Measurements from ENCODE around the gene TRIM41.
"Not testable (repeated sequence)": the region's sequence is repeated elsewhere in the genome, so short reads cannot be mapped to it uniquely, and the experiment has no call there.

TRIM41 gene

DNA sequence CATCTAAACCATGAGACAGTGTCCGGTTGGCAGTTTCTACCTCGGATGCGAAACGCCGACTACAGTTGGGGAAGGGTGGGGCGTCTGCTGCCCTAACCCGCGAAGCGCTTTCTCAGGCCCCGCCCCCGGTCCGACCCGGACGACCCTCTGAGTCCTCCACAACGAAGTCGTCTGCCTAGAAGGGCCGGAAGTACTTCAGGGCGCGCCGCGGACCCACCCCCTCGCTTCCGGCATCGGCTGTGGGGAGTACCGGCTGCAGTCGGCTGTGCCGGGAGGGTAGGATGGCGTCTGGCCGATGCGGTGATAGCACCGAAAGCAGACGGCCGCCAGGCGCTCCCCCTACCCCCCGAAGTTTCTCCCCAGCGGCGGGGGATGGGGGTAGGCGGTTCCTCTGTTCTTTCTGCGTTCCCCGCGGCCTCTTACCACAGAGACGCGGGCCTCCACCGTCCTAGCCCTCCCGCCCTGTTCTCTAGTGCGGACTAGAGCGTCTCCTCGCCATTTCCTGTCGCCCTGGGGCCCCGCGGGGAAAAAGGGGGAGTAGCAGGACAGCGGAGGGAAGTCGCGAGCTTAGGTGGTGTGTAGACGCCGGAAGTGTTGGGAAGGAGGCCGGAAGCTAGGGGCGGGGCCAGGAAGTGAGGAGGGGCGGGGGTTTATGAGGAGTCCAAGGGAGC is at the start of gene TRIM41:
TSS of gene TRIM41 (plus strand) at position 224 of the 671 bp plus-strand sequence. CDS start 719 bp downstream, outside the sequence.
- no peak for DNase-seq

DNA sequence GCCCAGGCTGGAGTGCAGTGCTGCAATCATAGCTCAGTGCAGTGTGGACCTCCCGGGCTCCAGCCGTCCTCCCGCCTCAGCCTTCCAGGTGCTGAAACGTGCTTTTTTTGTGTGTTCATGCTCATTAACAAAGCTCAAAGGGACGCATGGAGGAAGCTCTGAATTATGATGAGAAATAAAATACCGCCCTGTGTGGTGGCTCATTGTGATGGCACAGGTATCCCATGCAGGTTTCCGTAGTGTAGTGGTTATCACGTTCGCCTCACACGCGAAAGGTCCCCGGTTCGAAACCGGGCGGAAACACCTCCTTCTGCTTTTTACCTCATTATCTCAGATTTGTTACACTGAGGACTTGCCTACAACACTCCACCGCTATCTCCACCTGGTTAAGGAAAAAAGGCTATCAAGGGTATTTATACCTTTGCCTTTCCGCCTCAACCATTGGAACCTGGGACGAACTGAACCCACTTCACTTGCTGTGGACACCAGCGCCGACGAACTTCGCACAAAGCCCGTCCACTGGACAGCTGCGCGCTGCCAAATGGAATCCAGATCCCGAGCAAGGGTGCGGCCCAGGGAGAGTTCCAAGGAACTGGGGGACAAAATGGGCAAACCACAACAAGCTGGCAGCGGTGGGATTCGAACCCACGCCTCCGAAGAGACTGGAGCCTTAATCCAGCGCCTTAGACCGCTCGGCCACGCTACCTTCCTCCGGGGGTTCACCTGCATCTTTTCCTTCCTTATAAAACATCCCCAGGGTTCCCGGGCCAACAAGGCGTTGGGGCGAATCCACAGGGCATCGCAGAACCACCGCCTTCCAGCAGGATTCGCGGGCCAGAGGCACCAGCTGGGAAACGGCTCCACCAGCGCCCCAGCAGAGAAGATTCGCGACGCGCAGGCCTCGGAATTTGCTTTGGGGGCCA is 49.4 kb upstream of the TRIM41 start:
- no peak for DNase-seq

DNA sequence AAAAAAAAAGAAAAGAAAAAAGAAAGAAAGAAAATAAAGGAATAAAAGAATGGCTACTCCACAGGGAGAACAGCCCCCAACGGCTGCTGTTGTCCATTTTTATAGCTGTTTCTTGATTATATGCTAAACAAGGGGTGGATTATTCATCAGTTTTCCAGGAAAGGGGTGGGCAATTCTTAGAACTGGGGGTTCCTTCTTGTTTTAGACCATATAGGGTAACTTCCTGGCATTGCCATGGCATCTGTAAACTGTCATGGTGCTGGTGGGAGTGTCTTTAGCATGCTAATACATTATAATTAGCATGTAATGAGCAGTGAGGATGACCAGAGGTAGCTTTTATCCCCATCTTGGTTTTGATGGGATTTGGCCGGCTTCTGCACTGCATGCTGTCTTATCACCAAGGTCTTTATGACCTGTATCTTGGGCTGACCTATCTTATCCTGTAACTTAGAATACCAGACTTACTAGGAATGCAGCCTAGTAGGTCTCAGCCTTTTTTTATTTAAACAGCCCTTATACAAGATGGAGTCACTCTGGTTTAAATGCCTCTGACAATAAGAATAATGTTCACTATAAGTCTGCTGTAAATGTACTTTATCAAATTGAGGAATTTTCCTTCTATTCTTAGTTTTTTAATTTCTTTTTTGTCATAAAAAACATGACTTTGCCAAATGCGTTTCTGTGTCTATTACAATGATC is 46.7 kb upstream of the TRIM41 start:
- DNase-seq = no peak

DNA sequence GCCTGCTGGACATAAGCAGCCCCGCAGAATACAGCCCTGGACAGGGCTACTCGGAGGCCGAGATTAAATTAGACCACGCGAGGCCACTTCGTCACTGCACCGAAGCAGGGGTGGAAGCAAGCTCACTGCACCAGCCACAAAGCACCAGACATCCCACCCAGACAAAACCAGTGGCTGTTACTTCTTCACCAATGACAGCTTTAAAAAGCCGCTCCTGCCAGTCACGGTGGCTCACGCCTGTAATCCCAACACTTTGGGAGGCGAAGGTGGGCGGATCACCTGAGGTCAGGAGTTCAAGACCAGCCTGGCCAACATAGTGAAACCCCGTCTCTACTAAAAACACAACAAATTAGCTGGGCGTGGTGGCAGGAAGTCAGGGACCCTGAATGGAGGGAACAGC is 45.5 kb upstream of the TRIM41 start:
- DNase-seq = not testable (repeated sequence)

DNA sequence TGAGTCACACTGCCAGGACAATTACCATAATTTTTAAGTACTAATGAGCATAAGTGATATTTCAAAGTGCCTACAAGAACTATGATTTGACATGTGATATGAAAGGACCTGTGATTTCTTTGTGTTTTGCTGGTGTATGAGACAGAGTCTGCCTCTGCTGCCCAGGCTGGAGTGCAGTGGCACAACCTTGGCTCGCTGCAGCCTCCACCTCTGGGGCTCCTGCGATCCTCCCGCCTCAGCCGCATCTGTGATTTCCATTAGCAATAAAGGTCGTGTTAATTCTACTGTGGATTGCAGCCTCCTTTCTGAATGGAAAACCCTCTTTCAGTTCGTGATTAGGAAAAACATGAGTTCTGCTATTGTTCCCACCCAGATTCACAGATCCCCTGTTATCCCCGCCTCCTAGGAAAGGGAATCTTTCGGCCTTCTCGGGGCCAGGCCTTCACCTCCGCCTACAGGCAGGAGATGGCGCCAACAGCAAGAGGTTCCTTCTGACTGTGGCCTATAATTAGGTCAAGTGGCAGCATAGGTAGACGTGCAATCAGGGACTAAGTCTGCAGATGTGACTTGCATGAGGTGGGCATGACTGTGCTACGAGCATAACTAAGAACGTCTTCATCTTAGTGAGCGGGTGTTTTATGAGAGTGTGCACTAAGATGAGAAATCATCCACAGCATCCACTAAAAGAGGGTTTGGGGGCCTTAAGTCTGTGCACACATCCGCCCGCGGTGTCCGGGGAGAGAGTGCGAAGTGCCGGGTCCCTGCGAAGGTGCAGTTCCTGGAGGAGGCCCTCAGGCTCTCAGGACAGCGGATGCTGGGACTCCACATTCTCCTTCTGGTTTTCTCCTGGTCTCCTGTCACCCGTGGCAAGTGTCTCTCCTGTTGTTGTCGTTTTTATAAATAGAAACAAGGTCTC is 41.2 kb upstream of the TRIM41 start:
- no peak for DNase-seq

DNA sequence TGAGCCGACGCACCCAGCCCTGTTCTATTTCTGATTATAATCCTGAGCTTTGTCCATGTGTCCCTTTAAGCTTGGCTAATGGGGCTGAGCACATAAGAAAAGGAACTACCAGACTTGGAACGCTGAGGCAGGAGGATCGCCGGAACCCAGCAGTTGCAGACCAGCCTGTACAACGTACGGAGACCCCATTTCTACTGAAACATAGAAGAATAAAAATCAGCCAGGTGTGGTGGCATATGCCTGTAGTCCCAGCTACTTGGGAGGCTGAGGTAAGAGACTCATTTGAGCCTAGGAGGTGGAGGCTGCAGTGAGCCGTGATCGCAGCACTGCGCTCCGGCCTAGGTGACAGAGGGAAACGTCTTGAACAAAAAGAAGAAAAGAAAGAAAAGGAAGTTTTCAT is 40.4 kb upstream of the TRIM41 start:
- no peak for DNase-seq

DNA sequence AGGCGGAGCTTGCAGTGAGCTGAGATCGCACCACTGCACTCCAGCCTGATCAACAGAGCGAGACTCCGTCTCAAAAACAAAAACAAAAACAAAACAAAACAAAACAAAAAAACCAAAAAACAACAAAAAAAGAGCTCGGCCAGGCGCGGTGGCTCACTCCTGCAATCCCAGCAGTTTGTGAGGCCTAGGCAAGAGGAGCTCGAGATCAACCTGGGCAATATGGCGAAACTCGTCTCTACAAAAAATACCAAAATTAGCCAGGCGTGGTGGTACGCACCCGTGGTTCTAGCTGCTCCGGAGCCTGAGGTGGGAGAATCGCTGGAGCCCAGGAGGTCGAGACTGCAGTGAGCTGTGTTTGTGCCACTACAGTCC is 38.2 kb upstream of the TRIM41 start:
- no peak for DNase-seq

DNA sequence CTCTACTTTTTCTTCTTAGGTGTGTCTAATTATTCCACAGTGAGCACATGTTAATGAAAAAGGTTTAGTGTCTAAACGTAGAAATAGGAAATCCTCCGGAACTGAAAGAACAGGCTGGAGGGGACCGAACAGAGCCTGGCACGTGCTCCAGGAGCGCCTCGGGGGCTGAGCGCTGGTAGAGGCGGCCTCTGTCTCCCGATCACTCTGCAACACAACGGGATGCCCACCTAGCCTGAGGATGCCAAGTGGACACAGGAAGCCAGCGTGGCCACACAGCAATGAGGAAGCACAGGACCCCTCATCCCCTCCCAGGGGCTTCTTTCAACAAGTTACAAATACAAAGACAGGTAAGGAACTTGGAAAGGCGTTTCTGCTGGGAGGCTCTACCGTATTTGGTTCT is 37.5 kb upstream of the TRIM41 start:
- DNase-seq = no peak

DNA sequence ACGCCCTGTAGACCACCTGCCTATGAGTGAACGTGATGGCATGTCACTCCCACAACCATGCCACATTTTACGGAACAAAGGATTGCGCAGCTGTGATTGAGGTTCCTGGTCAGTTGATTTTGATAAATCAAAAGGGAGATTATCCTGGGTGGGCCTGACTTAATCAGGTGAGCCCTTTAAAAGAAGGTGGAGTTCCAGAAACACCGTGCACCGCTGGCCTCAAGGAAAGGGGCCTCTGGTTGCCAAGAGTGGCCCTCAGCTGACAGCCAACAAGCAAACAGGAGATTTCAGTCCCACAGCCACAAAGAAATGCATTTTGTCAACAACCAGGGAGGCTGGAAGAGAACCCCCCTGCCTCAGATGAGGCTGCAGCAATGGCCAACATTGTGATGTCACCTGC is 37.1 kb upstream of the TRIM41 start:
- DNase-seq = no peak

DNA sequence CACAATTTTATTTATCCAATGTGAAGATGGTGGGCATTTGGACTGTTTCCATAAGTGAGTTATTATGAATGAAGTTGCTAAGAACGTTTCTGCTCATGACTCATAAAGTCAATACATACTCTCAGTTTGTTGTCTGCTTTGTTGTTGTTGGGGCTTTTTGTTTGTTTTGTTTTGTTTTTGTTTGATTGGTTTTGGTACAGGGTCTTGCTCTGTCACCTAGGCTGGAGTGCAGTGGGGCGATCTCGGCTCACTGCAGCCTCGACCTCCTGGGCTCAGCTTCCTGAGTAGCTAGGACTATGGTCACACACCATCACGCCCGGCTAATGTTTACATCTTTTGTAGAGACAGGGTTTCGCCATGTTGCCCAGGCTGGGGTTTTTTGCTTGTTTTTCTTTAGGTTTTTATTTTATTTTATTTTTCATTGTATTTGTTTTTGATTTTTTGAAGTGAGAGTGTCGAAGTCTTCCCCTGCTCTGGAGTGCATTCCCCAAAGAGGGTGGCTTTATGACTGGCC is 36.0 kb upstream of the TRIM41 start:
- no peak for DNase-seq

DNA sequence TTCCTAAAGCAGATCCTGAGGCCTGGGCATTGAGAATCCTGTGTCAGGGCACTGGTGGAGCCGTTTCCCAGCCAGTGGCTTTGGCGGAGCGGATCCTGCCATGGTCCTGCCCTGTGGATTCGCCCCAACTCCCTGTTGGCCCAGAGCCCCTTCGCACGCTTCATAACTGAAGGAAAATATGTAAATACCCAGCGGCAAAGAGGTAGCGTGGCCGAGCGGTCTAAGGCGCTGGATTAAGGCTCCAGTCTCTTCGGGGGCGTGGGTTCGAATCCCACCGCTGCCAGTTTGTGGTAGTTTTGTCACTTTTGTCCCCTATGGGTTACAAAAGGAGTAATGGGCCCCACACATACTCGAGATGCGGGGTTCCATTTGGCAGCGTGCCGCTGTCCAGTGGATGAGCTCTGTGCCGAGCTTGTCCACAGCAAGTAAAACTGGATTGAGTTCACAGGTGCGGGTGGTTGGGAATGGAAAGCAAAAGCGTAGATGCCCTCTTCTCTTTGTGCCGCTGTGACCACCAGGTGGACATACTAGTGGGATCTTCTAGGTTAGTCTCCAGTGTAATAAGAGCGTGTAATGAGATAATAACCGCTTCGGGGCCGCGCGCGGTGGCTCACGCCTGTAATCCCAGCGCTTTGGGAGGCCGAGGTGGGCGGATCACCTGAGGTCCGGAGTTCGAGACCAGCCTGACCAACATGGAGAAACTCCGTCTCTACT is 35.4 kb upstream of the TRIM41 start:
- DNase-seq = no peak

DNA sequence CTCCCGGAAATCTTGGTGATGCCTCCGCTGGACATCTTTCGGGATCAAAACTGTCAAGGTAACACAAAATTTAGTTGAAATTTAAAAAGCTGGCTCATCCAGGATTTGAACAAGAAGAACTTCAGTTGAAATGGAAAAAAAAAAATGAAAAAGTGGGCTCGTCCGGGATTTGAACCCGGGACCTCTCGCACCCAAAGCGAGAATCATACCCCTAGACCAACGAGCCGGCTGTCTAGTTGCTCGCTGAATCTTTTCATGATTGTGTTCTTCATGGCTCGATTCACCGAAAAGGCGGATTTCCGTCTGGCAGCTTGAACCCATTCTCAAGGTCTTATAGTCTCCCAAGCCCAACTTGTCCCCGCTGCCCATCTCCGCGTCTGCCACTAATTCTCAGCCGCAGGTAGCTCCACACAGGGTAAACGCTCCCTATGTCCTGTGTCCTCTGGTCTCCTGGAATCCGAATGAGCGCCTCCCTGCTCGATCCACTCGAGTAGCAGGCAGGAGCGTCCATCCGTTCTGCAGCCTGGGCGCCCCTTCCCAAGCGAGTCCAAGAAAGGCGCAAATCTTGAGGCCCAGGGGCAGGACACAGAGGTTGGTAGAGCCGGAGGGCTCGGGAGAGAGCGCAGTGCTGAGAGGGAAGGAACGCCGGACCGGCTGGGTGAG is 34.2 kb upstream of the TRIM41 start:
- no peak for DNase-seq

DNA sequence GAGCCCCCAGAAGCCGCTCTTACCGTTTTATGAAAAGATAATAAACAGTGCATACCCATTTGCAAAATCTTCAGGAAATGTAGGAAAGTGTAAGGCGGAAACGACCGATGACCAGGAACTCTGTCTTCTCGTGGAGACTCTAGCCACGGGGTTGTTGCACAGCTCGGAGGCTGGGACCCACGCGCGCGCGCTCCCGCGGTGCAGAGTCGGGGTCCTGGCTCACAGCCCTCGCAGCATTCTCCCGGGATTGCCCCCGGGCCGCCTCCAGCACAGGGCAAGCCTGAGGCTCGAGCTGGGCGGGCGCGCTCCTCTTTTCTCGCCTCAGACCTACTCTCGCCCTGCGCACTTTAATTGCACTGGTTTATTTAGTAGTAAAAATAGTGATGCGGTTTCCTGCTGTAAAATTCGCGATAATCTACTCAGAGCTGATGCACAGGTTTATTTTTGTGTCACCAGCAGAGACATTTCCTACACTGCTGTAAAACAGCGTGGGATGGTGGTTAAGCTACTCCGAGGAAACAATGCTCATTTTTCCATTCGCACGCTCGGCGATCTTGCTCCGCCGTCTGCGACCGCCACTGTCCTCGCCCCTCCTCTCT is 33.6 kb upstream of the TRIM41 start:
- no peak for DNase-seq

DNA sequence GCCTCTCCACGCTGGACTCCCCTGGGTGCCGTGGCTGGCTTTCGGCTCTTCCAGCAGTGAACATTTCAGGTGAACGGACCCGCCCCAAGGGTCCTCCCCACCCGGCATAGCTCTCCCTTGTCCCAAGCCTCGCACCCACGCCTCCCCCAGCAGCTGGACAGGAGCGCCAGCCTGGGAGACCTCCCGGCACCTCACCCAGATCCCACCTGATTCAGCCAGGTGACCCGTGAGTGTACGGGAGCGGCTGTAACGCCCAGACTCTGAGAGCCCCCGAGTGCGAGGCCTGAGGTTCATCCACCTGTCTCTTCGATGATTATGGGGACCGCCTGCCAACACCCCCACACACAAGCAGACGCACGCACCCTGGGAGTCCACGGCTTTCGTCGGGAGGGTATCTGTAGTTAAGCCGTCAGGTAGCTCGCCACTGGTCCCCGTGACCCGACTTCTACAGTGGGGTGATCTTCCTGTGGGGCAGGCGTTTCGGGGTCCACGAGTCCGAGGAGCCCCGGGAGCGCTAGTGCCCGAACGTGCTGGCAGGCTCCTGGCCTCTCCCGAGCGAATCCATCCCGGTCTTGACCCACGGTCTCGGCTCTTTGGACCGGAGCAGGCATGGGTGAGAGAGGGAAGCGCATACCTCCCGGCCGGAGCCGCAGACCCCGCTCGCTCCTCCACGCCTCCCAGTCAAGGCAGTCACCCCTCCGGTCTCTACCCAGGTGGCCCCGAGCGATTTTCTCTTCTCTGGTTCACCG is 32.9 kb upstream of the TRIM41 start:
- DNase-seq = no peak

DNA sequence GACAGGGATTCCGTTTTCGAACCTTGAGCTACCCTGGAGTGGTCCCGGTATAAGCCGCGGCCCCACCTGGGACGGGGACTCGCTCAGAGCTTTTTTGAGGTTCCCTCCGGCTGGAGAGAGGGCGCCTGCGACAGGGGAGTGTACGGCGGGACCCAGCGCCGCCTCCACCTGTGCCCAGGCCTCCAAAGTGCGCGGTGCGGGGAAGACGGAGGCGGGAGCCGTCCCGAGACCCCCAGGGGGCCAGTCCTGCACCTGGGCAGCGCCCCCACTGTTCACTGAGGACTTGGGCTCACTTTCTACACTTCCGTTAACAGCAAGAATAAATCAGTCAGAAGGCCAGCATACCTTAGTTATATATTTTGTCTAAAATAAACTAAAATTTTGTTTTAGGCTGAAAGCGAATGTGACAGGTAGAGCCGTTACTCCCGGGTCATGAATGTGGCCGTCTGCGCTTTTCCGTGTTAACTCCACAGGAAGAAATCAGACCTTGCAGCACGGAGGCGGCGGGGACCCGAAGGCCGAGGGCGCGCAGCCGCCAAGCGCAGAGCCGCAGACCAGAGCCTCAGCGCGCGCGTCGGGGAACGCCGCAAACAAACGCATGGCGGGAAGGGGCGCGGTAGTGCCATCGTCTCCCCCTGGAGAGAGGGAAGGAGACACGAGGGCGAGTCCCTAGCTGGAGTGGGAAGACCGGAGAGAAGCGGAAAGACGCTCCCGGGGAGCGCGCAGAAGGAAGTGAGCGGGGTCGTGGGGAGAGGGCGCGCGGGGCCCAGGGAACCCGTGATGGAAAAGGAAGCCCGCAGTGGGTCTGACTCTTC is 32.2 kb upstream of the TRIM41 start:
- no peak for DNase-seq

DNA sequence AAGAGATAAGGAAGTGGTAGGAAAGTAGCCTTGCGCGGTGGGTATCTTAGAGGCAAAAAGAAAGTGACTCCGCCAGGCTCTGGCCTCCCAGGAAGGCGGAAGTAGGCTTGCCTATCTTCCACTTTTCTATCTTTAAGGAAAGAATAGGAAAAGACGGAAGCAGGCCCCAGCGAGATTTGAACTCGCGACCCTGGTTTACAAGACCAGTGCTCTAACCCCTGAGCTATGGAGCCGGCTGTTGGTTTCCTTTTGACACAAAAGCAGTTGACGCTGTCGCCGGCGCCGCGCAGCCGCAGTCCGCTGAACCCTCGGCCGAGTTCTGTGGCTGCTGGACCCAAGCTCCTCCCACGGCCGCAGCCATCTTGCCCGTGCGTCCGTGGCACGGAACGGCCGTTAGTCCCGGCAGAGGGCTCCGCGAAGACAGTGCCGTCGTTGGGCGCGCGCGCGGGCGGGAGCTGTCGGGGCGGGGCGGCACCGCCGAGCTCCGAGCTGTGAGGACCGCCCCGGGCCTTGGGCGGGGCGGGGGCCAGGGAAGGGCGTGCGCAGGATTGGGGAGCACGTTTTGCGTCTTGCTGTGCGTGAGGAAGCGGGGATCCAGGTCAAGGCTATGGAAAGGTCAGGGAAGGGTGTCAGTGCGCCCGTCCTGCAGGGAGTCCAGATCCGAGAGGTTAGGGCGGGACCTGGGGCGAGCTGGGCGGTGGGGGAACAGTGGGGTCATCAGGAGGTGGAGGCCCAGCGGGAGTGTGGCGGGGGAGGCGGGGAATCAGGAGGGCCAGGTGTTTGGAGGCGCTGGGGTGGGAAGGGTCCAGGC is 31.4 kb upstream of the TRIM41 start:
- DNase-seq = no peak

DNA sequence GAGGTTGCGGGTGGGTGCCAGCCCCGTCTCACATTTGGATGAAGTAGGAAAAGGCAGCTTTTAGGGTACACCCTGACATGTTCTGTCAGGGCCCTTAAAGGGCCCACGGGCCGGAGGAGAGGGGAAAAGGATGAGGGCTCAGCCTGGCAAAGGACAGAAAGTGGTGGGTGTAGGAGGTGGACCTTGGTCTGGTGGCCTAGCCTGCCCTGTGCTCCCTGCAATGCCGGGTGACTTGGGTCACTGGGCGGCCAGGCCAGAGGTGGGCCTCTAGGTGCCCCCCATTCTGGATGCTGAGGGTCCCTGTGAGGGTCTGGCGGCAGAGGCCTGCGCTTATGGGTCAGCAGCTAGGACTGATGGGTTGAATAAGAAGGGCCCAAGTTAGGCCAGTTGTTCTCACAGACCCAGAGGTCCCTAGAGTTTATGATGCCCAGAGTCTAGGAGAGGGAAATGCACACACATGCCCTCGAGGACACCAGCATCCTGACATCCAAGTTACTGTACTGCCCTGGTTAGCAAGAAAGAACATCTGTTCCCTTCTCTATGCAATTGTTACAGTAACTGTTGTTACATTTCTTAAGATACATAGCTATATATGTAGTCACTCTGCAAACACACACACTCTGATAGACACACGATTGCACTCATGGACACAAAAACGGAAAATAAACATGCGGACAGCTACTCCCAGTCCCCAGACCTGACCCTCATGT is 30.6 kb upstream of the TRIM41 start:
- DNase-seq = no peak

Data from activated naive CD4-positive, alpha-beta T cell (primary cell).